ENCODE results near the gene OR4D11. TPM values are rescaled to one million over a fixed set of nuclear protein-coding genes. Genes with fewer than 3 reads are reported as not detected.

The OR4D11 gene
- total and polyA plus RNA-seq, 9 of the 15 experiments (the other 6 are each of a cell fraction or from before 2014, with no cell fraction given): not detected

- TF ChIP-seq MLLT1 (IDR thresholded peaks at IDR 0.05) (peak; percentile 98 to 99), ZNF133 (CRISPR knock-in tag; IDR thresholded peaks at IDR 0.05) (no peak), ZNF408 (CRISPR knock-in tag; IDR thresholded peaks at IDR 0.05; ENCODE audit: low read depth) (no peak), FOXK1 (CRISPR knock-in tag; IDR thresholded peaks at IDR 0.05; ENCODE audit: borderline replicate concordance) (no peak), MNT (conservative IDR thresholded peaks at IDR 0.05) (peak; percentile 32 to 68; a peak in 3 of 4 replicates), ZNF197 (CRISPR knock-in tag; IDR thresholded peaks at IDR 0.05; ENCODE audit: low read depth) (peak; percentile 62; the same call in 1 of the 2 replicates), ZC3H8 (IDR thresholded peaks at IDR 0.05) (peak; percentile 56; the same call in 1 of the 2 replicates), IRF9 (tag; IDR thresholded peaks at IDR 0.05) (no peak), TGIF2 (CRISPR knock-in tag; IDR thresholded peaks at IDR 0.05) (no peak), ZNF444 (CRISPR knock-in tag; IDR thresholded peaks at IDR 0.05) (0 out of 2 replicates have a peak, but pooled peaks have one; percentile 19), GATAD2A (IDR thresholded peaks at IDR 0.05) (no peak), DACH1 (IDR thresholded peaks at IDR 0.05; ENCODE audit: partially characterized antibody) (no peak), HNRNPLL (IDR thresholded peaks at IDR 0.05; ENCODE audit: low read depth, low read length, poor library complexity, severe bottlenecking) (no peak), TAF1 (IDR thresholded peaks at IDR 0.05; ENCODE audit: control insufficient read depth, extremely low read depth, insufficient read depth, low read length, severe bottlenecking) (peak; percentile 88), ZNF143 (CRISPR knock-in tag; IDR thresholded peaks at IDR 0.05) (no peak), CHCHD3 (CRISPR knock-in tag; IDR thresholded peaks at IDR 0.05) (no peak), TOE1 (IDR thresholded peaks at IDR 0.05; ENCODE audit: borderline replicate concordance) (peak; percentile 87; the same call in 1 of the 2 replicates), TOE1 (CRISPR knock-in tag; IDR thresholded peaks at IDR 0.05; ENCODE audit: borderline replicate concordance, low read depth) (no peak), MBD1 (CRISPR knock-in tag; IDR thresholded peaks at IDR 0.05) (no peak), CREB3L1 (IDR thresholded peaks at IDR 0.05; ENCODE audit: borderline replicate concordance, low read depth) (peak; percentile 44; the same call in 1 of the 2 replicates)
Observed at GRCh38 chr11:59545179-59546020, 42.0 kb downstream of the OR4D11 start (continued).

All from K562 (cell line).